GM06990 (cell line): Measurements from ENCODE around the gene TPX2.
A peak's percentile ranks its signal among the peaks of the same experiment; 100 is the strongest.

Experiments
- DNase-seq: peaks from one replicate; pipeline ENCODE4 v3.0.0-alpha.2; 2011; ENCODE audit not compliant: insufficient read length; ENCODE audit errors: extremely low read depth
- H3K27me3 ChIP-seq: replicated peaks from 2 replicates; pipeline ENCODE4 v1.6.0; 2011; ENCODE audit warnings: low read length; ENCODE audit not compliant: control insufficient read depth, insufficient read depth
- H3K36me3 ChIP-seq: 2 replicates; pipeline ENCODE4 v1.5.1; 2011; ENCODE audit warnings: low read length; ENCODE audit not compliant: control insufficient read depth, insufficient read depth
- H3K4me3 ChIP-seq: replicated peaks from 2 replicates; pipeline ENCODE4 v1.5.1; 2011; ENCODE audit warnings: low read depth, mild to moderate bottlenecking, control low read depth, low read length
- TF ChIP-seq, protein P1 (sequence below): IDR thresholded peaks from 2 replicates; pipeline ENCODE4 v1.5.1; 2011; ENCODE audit warnings: low read length, control low read depth, mild to moderate bottlenecking, inconsistent platforms; ENCODE audit not compliant: insufficient read depth, poor library complexity, severe bottlenecking

Gene TPX2

DNA sequence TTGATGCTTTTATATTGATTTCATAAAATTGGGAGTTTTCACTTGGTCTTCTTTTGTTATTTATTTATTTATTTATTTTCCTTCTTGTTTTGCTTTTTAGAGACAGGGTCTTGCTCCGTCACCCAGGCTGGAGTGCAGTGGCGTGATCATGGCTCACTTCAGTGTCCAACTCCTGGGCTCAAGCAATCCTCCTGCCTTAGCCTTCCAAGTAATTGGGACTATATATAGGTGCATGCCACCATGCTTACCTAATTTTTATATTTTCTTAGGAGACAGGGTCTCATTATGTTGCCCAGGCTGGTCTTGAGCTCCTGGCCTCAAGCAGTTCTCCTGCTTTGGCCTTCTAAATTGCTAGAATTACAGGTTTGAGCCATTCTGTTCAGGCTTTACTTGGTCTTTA is 41.7 kb downstream of the TPX2 start:
- H3K36me3 ChIP-seq: peaks cover 17% of the 10 kb centered on the region
- TF ChIP-seq, protein P1, sequence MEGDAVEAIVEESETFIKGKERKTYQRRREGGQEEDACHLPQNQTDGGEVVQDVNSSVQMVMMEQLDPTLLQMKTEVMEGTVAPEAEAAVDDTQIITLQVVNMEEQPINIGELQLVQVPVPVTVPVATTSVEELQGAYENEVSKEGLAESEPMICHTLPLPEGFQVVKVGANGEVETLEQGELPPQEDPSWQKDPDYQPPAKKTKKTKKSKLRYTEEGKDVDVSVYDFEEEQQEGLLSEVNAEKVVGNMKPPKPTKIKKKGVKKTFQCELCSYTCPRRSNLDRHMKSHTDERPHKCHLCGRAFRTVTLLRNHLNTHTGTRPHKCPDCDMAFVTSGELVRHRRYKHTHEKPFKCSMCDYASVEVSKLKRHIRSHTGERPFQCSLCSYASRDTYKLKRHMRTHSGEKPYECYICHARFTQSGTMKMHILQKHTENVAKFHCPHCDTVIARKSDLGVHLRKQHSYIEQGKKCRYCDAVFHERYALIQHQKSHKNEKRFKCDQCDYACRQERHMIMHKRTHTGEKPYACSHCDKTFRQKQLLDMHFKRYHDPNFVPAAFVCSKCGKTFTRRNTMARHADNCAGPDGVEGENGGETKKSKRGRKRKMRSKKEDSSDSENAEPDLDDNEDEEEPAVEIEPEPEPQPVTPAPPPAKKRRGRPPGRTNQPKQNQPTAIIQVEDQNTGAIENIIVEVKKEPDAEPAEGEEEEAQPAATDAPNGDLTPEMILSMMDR: no peak
- no peaks in the 10 kb centered on the region for H3K27me3 ChIP-seq
- H3K4me3 ChIP-seq: no peak overlapping the region
- no peak for DNase-seq

DNA sequence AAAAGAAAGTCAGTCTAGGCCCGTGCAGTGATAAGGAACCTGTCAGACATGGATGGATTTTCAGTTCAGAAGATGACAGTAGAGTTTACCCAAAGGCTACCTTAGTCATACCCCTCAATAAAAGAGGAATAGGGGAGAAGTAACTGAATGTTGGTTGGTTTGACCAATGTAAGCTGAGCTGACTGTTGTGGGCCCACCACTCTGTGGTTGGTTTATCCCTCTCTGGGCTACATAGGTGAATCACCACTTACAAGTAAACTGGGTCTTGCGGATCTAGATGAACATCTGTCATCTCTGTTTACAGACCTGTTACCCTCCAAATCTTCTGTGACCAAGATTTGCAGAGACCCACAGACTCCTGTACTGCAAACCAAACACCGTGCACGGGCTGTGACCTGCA is 42.9 kb downstream of the TPX2 start:
- DNase-seq: no peak
- H3K4me3 ChIP-seq: no peak overlapping the region
- H3K27me3 ChIP-seq: no peaks in the 10 kb centered on the region
- TF ChIP-seq, protein P1: no peak
- peaks cover 18% of the 10 kb centered on the region for H3K36me3 ChIP-seq

DNA sequence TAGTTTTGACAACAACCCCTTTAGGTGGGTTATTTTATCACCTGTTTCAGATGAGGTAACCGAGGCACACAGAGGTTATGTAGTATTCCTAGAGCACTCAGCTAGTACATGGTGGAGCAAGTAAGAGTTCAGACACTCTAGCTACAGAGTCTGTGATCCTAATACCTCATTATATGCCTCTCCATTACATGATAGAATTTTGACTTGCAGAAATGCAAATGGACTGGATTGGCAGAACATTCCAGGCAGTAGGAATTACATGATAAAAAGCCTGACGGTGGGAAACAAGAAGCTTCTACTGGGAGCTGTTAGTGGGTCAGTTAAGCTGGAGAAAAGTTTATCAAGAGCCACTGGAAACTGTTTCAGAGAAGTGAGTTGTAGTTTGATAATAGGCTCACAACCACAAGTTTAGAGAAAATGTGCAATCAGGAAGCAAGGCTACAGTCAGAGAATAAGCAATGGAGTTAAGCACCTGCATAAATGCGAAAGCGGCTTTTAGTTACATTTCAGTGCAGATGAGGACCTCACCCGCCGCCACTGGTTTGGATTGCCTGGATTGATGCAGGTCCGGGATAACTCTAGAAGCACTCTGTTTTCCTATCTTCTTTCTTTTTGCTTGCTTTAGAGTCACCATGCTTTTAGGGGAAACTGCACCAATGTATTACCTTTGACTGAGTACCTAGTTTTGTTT is 45.4 kb downstream of the TPX2 start:
- H3K36me3 ChIP-seq: peaks cover 15% of the 10 kb centered on the region
- H3K4me3 ChIP-seq: no peak overlapping the region

DNA sequence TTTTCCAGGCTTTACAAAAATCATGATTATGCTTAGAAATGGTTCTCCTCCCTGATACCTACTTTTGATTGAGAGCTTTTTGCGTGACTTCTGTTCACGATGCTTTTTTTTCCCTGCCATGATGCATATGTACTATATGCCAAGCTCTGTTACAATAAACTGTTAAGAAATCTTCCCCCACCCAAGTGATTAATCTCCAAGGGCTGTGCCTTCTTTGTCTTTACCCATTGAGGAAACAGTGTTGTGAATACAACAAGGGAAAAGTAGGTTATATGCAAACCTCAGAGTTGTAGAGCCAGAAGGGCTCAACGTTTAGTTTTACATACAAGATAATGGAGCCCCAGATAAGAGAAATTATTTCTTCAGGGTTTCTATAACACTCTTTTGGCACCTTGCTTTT is 46.0 kb downstream of the TPX2 start:
- peaks cover 11% of the 10 kb centered on the region for H3K36me3 ChIP-seq
- TF ChIP-seq, protein P1: no peak
- no peaks in the 10 kb centered on the region for H3K27me3 ChIP-seq
- H3K4me3 ChIP-seq: no peak overlapping the region
- no peak for DNase-seq

More for the DNA sequence above, 45.4 kb downstream of the TPX2 start:
- DNase-seq: no peak
- H3K27me3 ChIP-seq: no peaks in the 10 kb centered on the region
- TF ChIP-seq, protein P1: no peak

DNA sequence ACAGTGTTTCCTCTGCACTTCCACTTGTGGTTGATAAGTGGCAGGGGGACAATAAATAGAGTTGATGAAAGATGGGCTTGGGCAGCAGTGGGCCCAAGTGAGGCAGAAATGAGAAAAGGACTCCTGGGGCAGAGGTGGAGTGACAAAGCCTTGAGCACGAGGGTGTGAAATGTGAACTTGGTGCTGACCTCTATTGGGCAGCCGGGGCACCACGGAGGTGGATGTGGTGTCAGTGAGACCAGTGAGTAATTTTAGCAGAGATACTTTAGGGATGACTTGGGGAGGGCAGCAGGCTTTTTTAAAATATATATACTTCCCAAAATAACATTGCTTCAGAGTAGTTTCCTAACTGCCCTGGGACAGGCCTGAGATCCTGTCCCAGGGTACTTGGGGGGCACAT is 49.5 kb downstream of the TPX2 start:
- H3K27me3 ChIP-seq: no peaks in the 10 kb centered on the region
- DNase-seq: no peak
- peaks cover 12% of the 10 kb centered on the region for H3K36me3 ChIP-seq
- TF ChIP-seq, protein P1: peak; percentile 16
- H3K4me3 ChIP-seq: no peak overlapping the region

DNA sequence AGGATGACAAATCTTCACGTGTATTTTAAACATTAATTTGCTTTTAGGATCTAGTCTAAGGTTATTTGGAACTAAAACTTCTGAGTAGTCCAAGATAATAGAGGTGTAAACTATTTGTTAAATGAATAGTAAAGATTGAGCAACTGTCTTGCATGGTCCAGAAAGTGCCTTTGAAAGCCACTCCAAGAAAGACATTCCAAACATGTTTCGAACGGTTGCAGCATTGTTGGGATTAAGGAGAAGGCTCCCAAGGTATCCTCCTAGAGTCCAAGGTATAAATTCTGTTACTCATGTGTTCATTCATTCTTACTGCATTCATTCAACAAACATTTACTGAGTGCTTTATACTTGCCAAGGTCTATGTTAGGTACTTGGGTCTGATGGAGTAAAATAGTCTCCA is 51.3 kb downstream of the TPX2 start:
- no peak for DNase-seq
- TF ChIP-seq, protein P1: no peak
- Histone ChIP-seq H3K27me3 (no peaks in the 10 kb centered on the region), H3K36me3 (peaks cover 9% of the 10 kb centered on the region), H3K4me3 (no peak overlapping the region)
